NCI-H2081 treated with DMSO at 0.1 percent for 48 hours (cell line): ENCODE results near the gene NOL4.

Experiments used
- DNase-seq: peaks from one replicate; lab custom pipeline; 2025; lab: John Stamatoyannopoulos, UW

The NOL4 gene

GRCh38 chr18:34194239-34194638 lies 30.5 kb downstream of the NOL4 start:
- no peak for DNase-seq

- DNase-seq, result no peak
These were observed 34.9 kb downstream of the NOL4 start for GRCh38 chr18:34189656-34190435.
